HepG2 (cell line): ENCODE measurements around the gene SH3YL1. TPM values are rescaled to one million over a fixed set of nuclear protein-coding genes. Genes with fewer than 3 reads are reported as not detected.

ENCODE experiments used
- ELF3 ChIP-seq: IDR thresholded peaks from 2 replicates; pipeline ENCODE4 v1.6.1; 2016; ENCODE audit warnings: missing genetic modification reagents, missing compliant biosample characterization
- ESRRA ChIP-seq: sonication (generic); formaldehyde crosslinking; IDR thresholded peaks from 2 replicates; pipeline ENCODE4 v1.5.1; 2020; ENCODE audit warnings: mild to moderate bottlenecking, low read depth, missing genetic modification reagents
- JDP2 ChIP-seq: sonication (generic); formaldehyde crosslinking; IDR thresholded peaks from 2 replicates; pipeline ENCODE4 v1.8.1; 2022; ENCODE audit warnings: missing genetic modification reagents, borderline replicate concordance
- KIAA2018 ChIP-seq: sonication (generic); formaldehyde crosslinking; IDR thresholded peaks from 2 replicates; pipeline ENCODE4 v1.5.0; 2020; ENCODE audit warnings: mild to moderate bottlenecking, missing genetic modification reagents, borderline replicate concordance
- MED13 ChIP-seq: sonication (generic); formaldehyde crosslinking; IDR thresholded peaks from 2 replicates; pipeline ENCODE4 v1.5.0; 2020; ENCODE audit warnings: missing genetic modification reagents
- MEF2D ChIP-seq: sonication (generic); formaldehyde crosslinking; IDR thresholded peaks from 2 replicates; pipeline ENCODE4 v1.5.1; 2020; ENCODE audit warnings: mild to moderate bottlenecking, missing genetic modification reagents
- PHB2 ChIP-seq: fragments of 450-650 bp; IDR thresholded peaks from 2 replicates; pipeline ENCODE4 v1.6.1; 2018; ENCODE audit not compliant: partially characterized antibody
- SATB2 ChIP-seq: sonication (generic); formaldehyde crosslinking; IDR thresholded peaks from 2 replicates; pipeline ENCODE4 v1.5.0; 2020; ENCODE audit warnings: missing genetic modification reagents
- ZMYM3 ChIP-seq: sonication (generic); formaldehyde crosslinking; IDR thresholded peaks from 2 replicates; pipeline ENCODE4 v1.5.1; 2020; ENCODE audit warnings: mild to moderate bottlenecking, missing genetic modification reagents
- ZNF329 ChIP-seq: sonication (generic); formaldehyde crosslinking; IDR thresholded peaks from 2 replicates; pipeline ENCODE4 v1.9.0; 2021; ENCODE audit warnings: low read depth, mild to moderate bottlenecking, missing genetic modification reagents
- ZNF343 ChIP-seq: sonication (generic); formaldehyde crosslinking; IDR thresholded peaks from 2 replicates; pipeline ENCODE4 v1.4.0; 2020; ENCODE audit warnings: mild to moderate bottlenecking, missing genetic modification reagents
- ZNF501 ChIP-seq: sonication (generic); formaldehyde crosslinking; IDR thresholded peaks from 2 replicates; pipeline ENCODE4 v1.5.1; 2020; ENCODE audit warnings: mild to moderate bottlenecking, moderate library complexity, missing genetic modification reagents
- ZNF710 ChIP-seq: sonication (generic); formaldehyde crosslinking; IDR thresholded peaks from 2 replicates; pipeline ENCODE4 v1.5.0; 2020; ENCODE audit warnings: mild to moderate bottlenecking, missing genetic modification reagents, borderline replicate concordance
- ZNF737 ChIP-seq: sonication (generic); formaldehyde crosslinking; IDR thresholded peaks from 2 replicates; pipeline ENCODE4 v1.5.0; 2020; ENCODE audit warnings: missing genetic modification reagents, mild to moderate bottlenecking, borderline replicate concordance
- ZNF768 ChIP-seq: sonication (generic); formaldehyde crosslinking; IDR thresholded peaks from 2 replicates; pipeline ENCODE4 v1.4.0; 2020; ENCODE audit warnings: missing genetic modification reagents
- ZNF883 ChIP-seq: sonication (generic); formaldehyde crosslinking; IDR thresholded peaks from 2 replicates; pipeline ENCODE4 v1.5.1; 2020; ENCODE audit warnings: mild to moderate bottlenecking, missing genetic modification reagents; ENCODE audit errors: not compliant biosample characterization
- polyA plus RNA-seq, 8 experiments: library from polyadenylated mRNA; depleted of rRNA in 3 of 8; stranded (reverse) in 7 of 8; unstranded in 1 of 8; fragments of >200 nt; fragmentation: Illumina TruSeq in 4 of 8; extraction: Trizol in 4 of 8; gene quantifications; 2 replicates each; pipeline versions ENCODE4 v1.2.1 to v1.2.3, GENCODE V29; 2011 to 2016; ENCODE audit warnings: low read depth in 4 of 8, missing spikeins in 1 of 8, mixed read lengths in 1 of 8; ENCODE audit not compliant: insufficient read depth in 1 of 8
- total RNA-seq, 5 experiments: library from RNA; depleted of rRNA; stranded (reverse); fragments of >200 nt; fragmentation: Illumina TruSeq; extraction: Trizol; gene quantifications; 2 replicates each; pipeline ENCODE4 v1.2.3, GENCODE V29; 2016; ENCODE audit warnings: low read depth in 1 of 5
- TF ChIP-seq, protein P1 (sequence below): sonication (generic); formaldehyde crosslinking; conservative IDR thresholded peaks from 2 replicates; pipeline ENCODE4 v1.8.1; 2023; ENCODE audit warnings: missing genetic modification reagents

SH3YL1 gene
- total and polyA plus RNA-seq, 2 of the 13 experiments (the other 11 are each of a cell fraction or from before 2014, with no cell fraction given), result 13.0 to 48.2 TPM

GRCh38 chr2:175880-176820 lies 87.7 kb downstream of the SH3YL1 start (continued):
- no peak for TF ChIP-seq KIAA2018
- peak; percentile 97 for TF ChIP-seq ZNF501
- peak; percentile 87 for TF ChIP-seq MEF2D (CRISPR knock-in tag)
- peak; percentile 81; the same call in 1 of the 2 replicates for TF ChIP-seq ESRRA (CRISPR knock-in tag)
- TF ChIP-seq ZNF710 (CRISPR knock-in tag), result peak; percentile 22; the same call in 1 of the 2 replicates
- peak; percentile 41; the same call in 1 of the 2 replicates for TF ChIP-seq ZMYM3 (CRISPR knock-in tag)
- TF ChIP-seq ZNF883 (CRISPR knock-in tag), result no peak
- TF ChIP-seq SATB2 (CRISPR knock-in tag), result 0 out of 2 replicates have a peak, but pooled peaks have one; percentile 37
- no peak for TF ChIP-seq PHB2
- TF ChIP-seq ZNF329, result peak; percentile 62; the same call in 1 of the 2 replicates
- TF ChIP-seq ELF3 (CRISPR knock-in tag), result peak; percentile 81
- no peak for TF ChIP-seq ZNF343 (CRISPR knock-in tag)
- TF ChIP-seq ZNF768 (CRISPR knock-in tag), result no peak; the same call in 1 of the 2 replicates
- TF ChIP-seq, protein P1, sequence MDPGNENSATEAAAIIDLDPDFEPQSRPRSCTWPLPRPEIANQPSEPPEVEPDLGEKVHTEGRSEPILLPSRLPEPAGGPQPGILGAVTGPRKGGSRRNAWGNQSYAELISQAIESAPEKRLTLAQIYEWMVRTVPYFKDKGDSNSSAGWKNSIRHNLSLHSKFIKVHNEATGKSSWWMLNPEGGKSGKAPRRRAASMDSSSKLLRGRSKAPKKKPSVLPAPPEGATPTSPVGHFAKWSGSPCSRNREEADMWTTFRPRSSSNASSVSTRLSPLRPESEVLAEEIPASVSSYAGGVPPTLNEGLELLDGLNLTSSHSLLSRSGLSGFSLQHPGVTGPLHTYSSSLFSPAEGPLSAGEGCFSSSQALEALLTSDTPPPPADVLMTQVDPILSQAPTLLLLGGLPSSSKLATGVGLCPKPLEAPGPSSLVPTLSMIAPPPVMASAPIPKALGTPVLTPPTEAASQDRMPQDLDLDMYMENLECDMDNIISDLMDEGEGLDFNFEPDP (CRISPR knock-in tag), result no peak
- no peak for TF ChIP-seq ZNF737 (CRISPR knock-in tag)
- TF ChIP-seq JDP2 (CRISPR knock-in tag), result no peak
- peak; percentile 92; the same call in 1 of the 2 replicates for TF ChIP-seq MED13 (CRISPR knock-in tag)
